HEK293 (cell line): ENCODE measurements around the gene STAC.

Source experiments
- CTCF ChIA-PET: fragments of 350-600 bp; formaldehyde crosslinking; extraction: SDS; loops from one replicate; lab custom pipeline; 2021; ENCODE audit warnings: antibody characterized with exemption; lab: Yijun Ruan, JAX
- POLR2A ChIA-PET: fragments of 300-600 bp; formaldehyde crosslinking; extraction: SDS; loops from one replicate; lab custom pipeline; 2020; ENCODE audit warnings: antibody characterized with exemption, inconsistent platforms; lab: Yijun Ruan, JAX
- H3K27ac ChIP-seq: fragments of 200-500 bp; sonication (Bioruptor generic); 2 replicates; pipeline ENCODE4 v1.5.1; 2014; ENCODE audit warnings: low read depth, low read length, control low read depth, inconsistent platforms; ENCODE audit errors: extremely low read depth
- H3K36me3 ChIP-seq, 2 experiments: fragments of 200-500 bp in 1 of 2; sonication (Bioruptor generic) in 1 of 2; 1 replicate in 1 of 2; 2 replicates in 1 of 2; pipeline ENCODE4 v1.5.1; 2014 to 2017; ENCODE audit warnings: inconsistent platforms in 2 of 2, low read length in 2 of 2; ENCODE audit not compliant: control insufficient read depth in 2 of 2, insufficient read depth in 1 of 2
- H3K4me1 ChIP-seq: fragments of 200-500 bp; sonication (Bioruptor generic); 2 replicates; pipeline ENCODE4 v1.5.1; 2014; ENCODE audit warnings: mild to moderate bottlenecking, low read length, inconsistent platforms; ENCODE audit not compliant: control insufficient read depth, insufficient read depth
- H3K4me3 ChIP-seq: 2 replicates; pipeline ENCODE4 v1.5.1; 2011; ENCODE audit warnings: low read depth, mild to moderate bottlenecking, control low read depth, low read length, moderate library complexity
- H3K9me3 ChIP-seq: fragments of 200-500 bp; sonication (Bioruptor generic); 2 replicates; pipeline ENCODE4 v1.5.1; 2014; ENCODE audit warnings: low read depth, low read length, inconsistent platforms; ENCODE audit not compliant: control insufficient read depth, insufficient read depth
- AEBP2 ChIP-seq: fragments of 450-650 bp; formaldehyde crosslinking; IDR thresholded peaks from 2 replicates; pipeline ENCODE4 v1.5.1; 2016; ENCODE audit warnings: missing biosample characterization, missing genetic modification characterization, borderline replicate concordance
- TSHZ1 ChIP-seq: fragments of 450-650 bp; formaldehyde crosslinking; IDR thresholded peaks from 2 replicates; pipeline ENCODE4 v1.5.1; 2016; ENCODE audit warnings: missing biosample characterization, missing genetic modification characterization, borderline replicate concordance
- ZFP69B ChIP-seq: fragments of 450-650 bp; formaldehyde crosslinking; IDR thresholded peaks from 2 replicates; pipeline ENCODE4 v1.5.1; 2016; ENCODE audit warnings: missing biosample characterization, missing genetic modification characterization
- ZNF121 ChIP-seq: fragments of 450-650 bp; formaldehyde crosslinking; IDR thresholded peaks from 2 replicates; pipeline ENCODE4 v1.5.1; 2016; ENCODE audit warnings: missing biosample characterization, missing genetic modification characterization
- ZNF202 ChIP-seq: fragments of 450-650 bp; formaldehyde crosslinking; IDR thresholded peaks from 2 replicates; pipeline ENCODE4 v1.5.1; 2016; ENCODE audit warnings: missing biosample characterization, missing genetic modification characterization, borderline replicate concordance
- ZNF248 ChIP-seq: fragments of 450-650 bp; formaldehyde crosslinking; IDR thresholded peaks from 2 replicates; pipeline ENCODE4 v1.5.1; 2017; ENCODE audit warnings: missing biosample characterization, missing genetic modification characterization
- ZNF274 ChIP-seq, 2 experiments: fragments of 200-500 bp in 1 of 2; fragments of 450-650 bp in 1 of 2; sonication (Bioruptor generic) in 1 of 2; formaldehyde crosslinking in 1 of 2; IDR thresholded peaks; 2 replicates each; pipeline versions ENCODE4 v1.5.1 to v1.6.1; 2014 to 2016; ENCODE audit warnings: borderline replicate concordance in 1 of 2, inconsistent platforms in 1 of 2, low read length in 1 of 2, missing biosample characterization in 1 of 2, missing genetic modification characterization in 1 of 2
- ZNF280C ChIP-seq: fragments of 450-650 bp; formaldehyde crosslinking; IDR thresholded peaks from 2 replicates; pipeline ENCODE4 v1.5.1; 2016; ENCODE audit warnings: missing biosample characterization, missing genetic modification characterization
- ZNF302 ChIP-seq: fragments of 450-650 bp; formaldehyde crosslinking; IDR thresholded peaks from 2 replicates; pipeline ENCODE4 v1.5.1; 2016; ENCODE audit warnings: missing biosample characterization, missing genetic modification characterization, low read depth
- ZNF362 ChIP-seq: fragments of 450-650 bp; formaldehyde crosslinking; IDR thresholded peaks from 2 replicates; pipeline ENCODE4 v1.5.1; 2016; ENCODE audit warnings: missing biosample characterization, missing genetic modification characterization
- ZNF404 ChIP-seq: fragments of 450-650 bp; formaldehyde crosslinking; IDR thresholded peaks from 2 replicates; pipeline ENCODE4 v1.5.1; 2017; ENCODE audit warnings: missing biosample characterization, missing genetic modification characterization
- ZNF423 ChIP-seq: fragments of 450-650 bp; formaldehyde crosslinking; IDR thresholded peaks from 2 replicates; pipeline ENCODE4 v1.5.1; 2016; ENCODE audit warnings: missing biosample characterization, missing genetic modification characterization
- ZNF518A ChIP-seq: fragments of 450-650 bp; formaldehyde crosslinking; conservative IDR thresholded peaks from 2 replicates; pipeline ENCODE4 v1.5.1; 2016; ENCODE audit warnings: low read depth, missing biosample characterization, missing genetic modification characterization
- ZNF549 ChIP-seq: fragments of 450-650 bp; IDR thresholded peaks from 2 replicates; pipeline ENCODE4 v1.5.1; 2018; ENCODE audit warnings: missing biosample characterization, missing genetic modification characterization, mild to moderate bottlenecking, inconsistent platforms, moderate library complexity
- ZNF621 ChIP-seq: fragments of 450-650 bp; formaldehyde crosslinking; IDR thresholded peaks from 2 replicates; pipeline ENCODE4 v1.5.1; 2017; ENCODE audit warnings: missing biosample characterization, missing genetic modification characterization
- ZNF624 ChIP-seq: fragments of 450-650 bp; formaldehyde crosslinking; IDR thresholded peaks from 2 replicates; pipeline ENCODE4 v1.5.1; 2017; ENCODE audit warnings: missing biosample characterization, missing genetic modification characterization
- ZNF677 ChIP-seq: fragments of 450-650 bp; IDR thresholded peaks from 2 replicates; pipeline ENCODE4 v1.5.0; 2018; ENCODE audit warnings: missing biosample characterization, mild to moderate bottlenecking, missing genetic modification characterization, moderate library complexity
- ZNF701 ChIP-seq: fragments of 450-650 bp; formaldehyde crosslinking; IDR thresholded peaks from 2 replicates; pipeline ENCODE4 v1.5.1; 2016; ENCODE audit warnings: missing biosample characterization, missing genetic modification characterization
- ZNF76 ChIP-seq: fragments of 450-650 bp; formaldehyde crosslinking; IDR thresholded peaks from 2 replicates; pipeline ENCODE4; 2016; ENCODE audit warnings: low read depth, missing biosample characterization, missing genetic modification characterization, borderline replicate concordance
- ZNF777 ChIP-seq: fragments of 450-650 bp; formaldehyde crosslinking; IDR thresholded peaks from 2 replicates; pipeline ENCODE4 v1.5.1; 2017; ENCODE audit warnings: missing biosample characterization, missing genetic modification characterization, borderline replicate concordance
- ZNF785 ChIP-seq: fragments of 450-650 bp; formaldehyde crosslinking; IDR thresholded peaks from 2 replicates; pipeline ENCODE4 v1.5.1; 2016; ENCODE audit warnings: missing biosample characterization, missing genetic modification characterization
- ZNF791 ChIP-seq: fragments of 450-650 bp; formaldehyde crosslinking; IDR thresholded peaks from 2 replicates; pipeline ENCODE4 v1.5.1; 2016; ENCODE audit warnings: missing biosample characterization, missing genetic modification characterization

Gene STAC

GRCh38 chr3:36459177-36459576, 78.9 kb downstream of the STAC start:
- H3K27ac ChIP-seq, result no peak overlapping the region
- H3K4me1 ChIP-seq, result no peaks in the 10 kb centered on the region
- H3K4me3 ChIP-seq, result no peak overlapping the region
- no peaks in the 10 kb centered on the region for H3K9me3 ChIP-seq
- TF ChIP-seq ZNF423 (tag by site-specific recombination) (no peak), ZNF621 (tag by site-specific recombination) (no peak), ZNF624 (tag by site-specific recombination) (no peak), AEBP2 (tag by site-specific recombination) (no peak), ZNF280C (tag by site-specific recombination) (no peak), ZNF202 (tag by site-specific recombination) (no peak), ZFP69B (tag by site-specific recombination) (no peak), ZNF362 (no peak), ZNF121 (no peak), ZNF677 (tag by site-specific recombination) (no peak), ZNF777 (tag by site-specific recombination) (no peak), ZNF791 (tag by site-specific recombination) (no peak), ZNF76 (no peak), ZNF785 (tag by site-specific recombination) (no peak), ZNF302 (tag by site-specific recombination) (no peak), ZNF549 (tag by site-specific recombination) (no peak)
- TF ChIP-seq, all 188 proteins: peak for 0
- ChIA-PET POLR2A (no interaction called here), CTCF (interaction anchor here (0.7 kb wide), 1 partner anchor 772 kb away, joined by 3 read pairs; no protein-coding TSS in a partner anchor)
- no peaks in the 10 kb centered on the region for H3K36me3 ChIP-seq

GRCh38 chr3:36461597-36461996, 81.3 kb downstream of the STAC start:
- H3K27ac ChIP-seq, result no peak overlapping the region
- no peak overlapping the region for H3K4me3 ChIP-seq
- POLR2A ChIA-PET, result no interaction called here
- H3K36me3 ChIP-seq, result no peaks in the 10 kb centered on the region
- CTCF ChIA-PET, result interaction anchor here (1.5 kb wide), 1 partner anchor 10 kb away, joined by 3 read pairs; no protein-coding TSS in a partner anchor
- no peaks in the 10 kb centered on the region for H3K9me3 ChIP-seq
- no peaks in the 10 kb centered on the region for H3K4me1 ChIP-seq
- TF ChIP-seq ZNF701 (tag by site-specific recombination) (no peak), ZNF274 (IDR thresholded peaks at IDR 0.05; ENCODE audit: low read length) (no peak), ZNF274 (tag by site-specific recombination; IDR thresholded peaks at IDR 0.05; ENCODE audit: borderline replicate concordance) (no peak), ZNF404 (tag by site-specific recombination) (no peak), ZNF202 (tag by site-specific recombination) (no peak), ZNF518A (tag by site-specific recombination) (no peak), TSHZ1 (no peak), ZNF248 (tag by site-specific recombination) (no peak)
